WTC11 (cell line): ENCODE results near the gene MDH2.

ENCODE experiments used
- NR1H2 ChIP-seq: sonication (generic); formaldehyde crosslinking; IDR thresholded peaks from 2 replicates; pipeline ENCODE4 v1.9.0; 2021; ENCODE audit warnings: mild to moderate bottlenecking, moderate library complexity, missing genetic modification reagents
- NR2C2 ChIP-seq: sonication (generic); formaldehyde crosslinking; IDR thresholded peaks from 2 replicates; pipeline ENCODE4 v1.8.0; 2022; ENCODE audit warnings: mild to moderate bottlenecking, missing genetic modification reagents
- ZBTB21 ChIP-seq: sonication (generic); formaldehyde crosslinking; IDR thresholded peaks from 2 replicates; pipeline ENCODE4 v1.8.1; 2023; ENCODE audit warnings: mild to moderate bottlenecking, missing genetic modification reagents, borderline replicate concordance
- TF ChIP-seq, protein P1 (sequence below): sonication (generic); formaldehyde crosslinking; conservative IDR thresholded peaks from 2 replicates; pipeline ENCODE4 v1.8.1; 2023; ENCODE audit warnings: mild to moderate bottlenecking, low read depth, missing genetic modification reagents, moderate library complexity
- TF ChIP-seq, protein P2 (sequence below): fragments of 200-600 bp; IDR thresholded peaks from 2 replicates; pipeline ENCODE4 v1.8.0; 2022; ENCODE audit warnings: antibody characterized with exemption
- TF ChIP-seq, protein P3 (sequence below): sonication (generic); formaldehyde crosslinking; IDR thresholded peaks from 2 replicates; pipeline ENCODE4 v1.8.0; 2022; ENCODE audit warnings: mild to moderate bottlenecking, missing genetic modification reagents

DNA sequence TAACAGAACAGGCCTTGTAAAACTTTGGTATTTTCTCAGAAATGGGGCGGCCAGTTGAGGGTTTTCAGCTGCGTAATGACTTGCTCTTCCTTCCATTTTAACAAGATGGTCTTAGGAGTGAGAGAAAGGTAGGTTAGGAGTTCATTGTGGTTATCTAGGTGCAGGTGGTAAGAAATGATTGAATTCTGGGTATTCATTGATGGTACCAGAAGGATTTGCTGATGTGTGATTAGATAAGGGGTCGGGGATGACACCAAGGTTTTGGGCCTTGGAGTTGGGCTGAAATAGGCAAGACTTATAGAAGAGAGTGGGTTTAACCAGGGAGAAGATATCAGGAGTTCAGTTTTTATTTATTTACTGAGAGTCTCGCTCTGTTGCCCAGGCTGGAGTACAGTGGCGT lies 2.6 kb downstream of the MDH2 start:
- no peak for TF ChIP-seq NR2C2 (CRISPR knock-in tag)
- TF ChIP-seq, protein P1, sequence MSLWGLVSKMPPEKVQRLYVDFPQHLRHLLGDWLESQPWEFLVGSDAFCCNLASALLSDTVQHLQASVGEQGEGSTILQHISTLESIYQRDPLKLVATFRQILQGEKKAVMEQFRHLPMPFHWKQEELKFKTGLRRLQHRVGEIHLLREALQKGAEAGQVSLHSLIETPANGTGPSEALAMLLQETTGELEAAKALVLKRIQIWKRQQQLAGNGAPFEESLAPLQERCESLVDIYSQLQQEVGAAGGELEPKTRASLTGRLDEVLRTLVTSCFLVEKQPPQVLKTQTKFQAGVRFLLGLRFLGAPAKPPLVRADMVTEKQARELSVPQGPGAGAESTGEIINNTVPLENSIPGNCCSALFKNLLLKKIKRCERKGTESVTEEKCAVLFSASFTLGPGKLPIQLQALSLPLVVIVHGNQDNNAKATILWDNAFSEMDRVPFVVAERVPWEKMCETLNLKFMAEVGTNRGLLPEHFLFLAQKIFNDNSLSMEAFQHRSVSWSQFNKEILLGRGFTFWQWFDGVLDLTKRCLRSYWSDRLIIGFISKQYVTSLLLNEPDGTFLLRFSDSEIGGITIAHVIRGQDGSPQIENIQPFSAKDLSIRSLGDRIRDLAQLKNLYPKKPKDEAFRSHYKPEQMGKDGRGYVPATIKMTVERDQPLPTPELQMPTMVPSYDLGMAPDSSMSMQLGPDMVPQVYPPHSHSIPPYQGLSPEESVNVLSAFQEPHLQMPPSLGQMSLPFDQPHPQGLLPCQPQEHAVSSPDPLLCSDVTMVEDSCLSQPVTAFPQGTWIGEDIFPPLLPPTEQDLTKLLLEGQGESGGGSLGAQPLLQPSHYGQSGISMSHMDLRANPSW (CRISPR knock-in tag): no peak
- no peak for TF ChIP-seq NR1H2 (CRISPR knock-in tag)
- TF ChIP-seq, protein P2, sequence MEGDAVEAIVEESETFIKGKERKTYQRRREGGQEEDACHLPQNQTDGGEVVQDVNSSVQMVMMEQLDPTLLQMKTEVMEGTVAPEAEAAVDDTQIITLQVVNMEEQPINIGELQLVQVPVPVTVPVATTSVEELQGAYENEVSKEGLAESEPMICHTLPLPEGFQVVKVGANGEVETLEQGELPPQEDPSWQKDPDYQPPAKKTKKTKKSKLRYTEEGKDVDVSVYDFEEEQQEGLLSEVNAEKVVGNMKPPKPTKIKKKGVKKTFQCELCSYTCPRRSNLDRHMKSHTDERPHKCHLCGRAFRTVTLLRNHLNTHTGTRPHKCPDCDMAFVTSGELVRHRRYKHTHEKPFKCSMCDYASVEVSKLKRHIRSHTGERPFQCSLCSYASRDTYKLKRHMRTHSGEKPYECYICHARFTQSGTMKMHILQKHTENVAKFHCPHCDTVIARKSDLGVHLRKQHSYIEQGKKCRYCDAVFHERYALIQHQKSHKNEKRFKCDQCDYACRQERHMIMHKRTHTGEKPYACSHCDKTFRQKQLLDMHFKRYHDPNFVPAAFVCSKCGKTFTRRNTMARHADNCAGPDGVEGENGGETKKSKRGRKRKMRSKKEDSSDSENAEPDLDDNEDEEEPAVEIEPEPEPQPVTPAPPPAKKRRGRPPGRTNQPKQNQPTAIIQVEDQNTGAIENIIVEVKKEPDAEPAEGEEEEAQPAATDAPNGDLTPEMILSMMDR: no peak
- TF ChIP-seq, protein P3, sequence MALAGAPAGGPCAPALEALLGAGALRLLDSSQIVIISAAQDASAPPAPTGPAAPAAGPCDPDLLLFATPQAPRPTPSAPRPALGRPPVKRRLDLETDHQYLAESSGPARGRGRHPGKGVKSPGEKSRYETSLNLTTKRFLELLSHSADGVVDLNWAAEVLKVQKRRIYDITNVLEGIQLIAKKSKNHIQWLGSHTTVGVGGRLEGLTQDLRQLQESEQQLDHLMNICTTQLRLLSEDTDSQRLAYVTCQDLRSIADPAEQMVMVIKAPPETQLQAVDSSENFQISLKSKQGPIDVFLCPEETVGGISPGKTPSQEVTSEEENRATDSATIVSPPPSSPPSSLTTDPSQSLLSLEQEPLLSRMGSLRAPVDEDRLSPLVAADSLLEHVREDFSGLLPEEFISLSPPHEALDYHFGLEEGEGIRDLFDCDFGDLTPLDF (CRISPR knock-in tag): no peak
- no peak for TF ChIP-seq ZBTB21 (CRISPR knock-in tag)
